Stimulated activated CD4-positive, alpha-beta T cell treated with anti-CD3 and anti-CD28 coated beads, TNF-alpha, amount 100 ng/mL, for 24 hours (primary cell): ENCODE data around the gene TTC34.

Source experiments
- DNase-seq, 3 experiments: peaks; one replicate each; pipeline ENCODE4 v3.0.0-alpha.2; 2020; ENCODE audit warnings: low read depth in 3 of 3

The TTC34 gene

DNA sequence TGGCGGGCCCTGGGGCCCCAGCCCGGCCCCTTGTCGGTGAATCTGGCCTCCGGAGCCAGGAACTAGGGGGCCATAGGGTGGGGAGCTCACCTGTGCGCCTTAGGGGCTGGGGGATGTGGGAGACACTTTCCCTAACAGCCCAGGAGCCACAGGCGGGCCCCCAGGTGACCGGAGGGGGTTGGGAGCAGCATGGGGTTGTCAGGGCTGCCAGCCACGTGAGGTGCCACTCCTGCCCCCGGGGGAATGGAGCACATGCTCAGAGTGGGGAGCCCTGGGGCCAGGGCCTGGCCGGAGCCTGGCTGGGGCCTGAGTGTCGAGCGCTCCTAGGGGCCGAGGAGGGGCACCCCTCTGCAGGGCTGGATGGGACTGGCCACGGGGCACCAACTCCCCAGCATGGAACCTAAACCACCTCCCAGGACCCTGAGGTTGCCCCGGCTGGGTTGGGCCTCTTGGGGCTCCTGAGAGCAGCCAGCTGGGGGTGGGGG is 195.1 kb downstream of the TTC34 start:
- DNase-seq: no peak

- DNase-seq: no peak
Observed at GRCh38 chr1:2605509-2606395, 195.7 kb downstream of the TTC34 start.

DNA sequence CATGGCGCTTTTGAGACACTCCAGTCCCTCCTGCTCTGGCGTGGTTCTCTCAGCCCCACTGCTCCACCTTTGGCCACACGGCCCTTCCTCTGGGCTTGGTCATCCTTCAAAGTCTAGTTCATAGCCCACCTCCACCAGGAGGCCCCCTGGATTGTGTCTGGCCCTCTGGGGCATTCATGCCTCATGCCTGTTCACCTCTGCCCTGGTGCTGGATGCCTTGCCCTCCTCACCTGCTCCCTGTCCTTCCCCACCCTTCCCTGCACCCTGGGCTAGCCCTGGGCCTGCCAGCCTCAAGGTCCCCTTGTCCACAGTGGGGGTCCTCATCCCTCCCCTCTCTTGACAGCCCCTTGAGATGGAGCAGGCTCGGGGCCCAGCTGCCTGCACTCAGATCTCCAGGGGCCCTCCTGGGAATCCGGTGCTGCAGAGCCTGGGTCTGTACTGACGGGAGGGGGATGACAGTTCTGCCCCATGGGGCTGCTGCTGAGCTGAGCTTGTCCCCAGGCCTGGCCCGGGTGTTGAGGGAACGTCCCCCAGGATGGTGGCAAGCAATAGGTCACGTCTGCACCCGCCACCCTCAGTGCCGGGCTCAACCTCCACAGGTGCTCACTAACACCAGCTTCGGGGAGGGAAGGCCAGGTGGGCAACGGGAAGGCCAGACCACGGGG is 196.5 kb downstream of the TTC34 start:
- no peak for DNase-seq

DNA sequence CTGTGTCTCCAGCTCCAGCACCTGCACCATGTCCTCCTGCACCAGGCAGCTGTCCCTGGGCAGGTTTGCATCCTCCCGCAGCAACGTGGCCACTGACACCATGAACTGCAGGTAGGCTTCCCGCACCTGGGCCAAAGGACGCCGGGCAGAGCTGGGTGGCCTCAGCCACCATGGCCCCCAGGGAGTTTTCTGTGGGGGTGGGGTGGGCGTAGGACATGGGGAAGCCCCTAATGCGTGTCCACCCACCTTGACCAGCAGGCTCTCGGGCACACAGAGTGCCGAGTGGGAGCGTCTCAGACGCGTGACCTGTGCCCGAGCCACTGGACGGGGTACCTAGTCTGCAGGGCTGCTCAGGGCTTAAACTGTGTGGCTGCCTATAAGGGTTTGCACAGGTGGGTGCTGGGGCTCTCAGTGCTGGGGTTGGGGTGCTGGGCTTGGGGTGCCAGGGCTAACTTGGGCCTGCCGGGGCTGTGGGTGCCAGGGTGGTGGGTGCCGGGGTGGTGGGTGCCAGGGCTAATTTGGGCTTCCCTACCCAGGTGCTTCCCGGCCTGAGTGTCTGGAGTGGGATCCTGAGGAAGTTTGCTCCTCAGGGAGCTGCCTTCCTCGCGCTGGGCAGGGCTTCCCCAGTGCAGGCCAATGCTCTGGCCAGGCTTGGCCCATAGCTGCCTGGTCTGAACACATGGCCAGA is 197.2 kb downstream of the TTC34 start:
- no peak for DNase-seq

DNA sequence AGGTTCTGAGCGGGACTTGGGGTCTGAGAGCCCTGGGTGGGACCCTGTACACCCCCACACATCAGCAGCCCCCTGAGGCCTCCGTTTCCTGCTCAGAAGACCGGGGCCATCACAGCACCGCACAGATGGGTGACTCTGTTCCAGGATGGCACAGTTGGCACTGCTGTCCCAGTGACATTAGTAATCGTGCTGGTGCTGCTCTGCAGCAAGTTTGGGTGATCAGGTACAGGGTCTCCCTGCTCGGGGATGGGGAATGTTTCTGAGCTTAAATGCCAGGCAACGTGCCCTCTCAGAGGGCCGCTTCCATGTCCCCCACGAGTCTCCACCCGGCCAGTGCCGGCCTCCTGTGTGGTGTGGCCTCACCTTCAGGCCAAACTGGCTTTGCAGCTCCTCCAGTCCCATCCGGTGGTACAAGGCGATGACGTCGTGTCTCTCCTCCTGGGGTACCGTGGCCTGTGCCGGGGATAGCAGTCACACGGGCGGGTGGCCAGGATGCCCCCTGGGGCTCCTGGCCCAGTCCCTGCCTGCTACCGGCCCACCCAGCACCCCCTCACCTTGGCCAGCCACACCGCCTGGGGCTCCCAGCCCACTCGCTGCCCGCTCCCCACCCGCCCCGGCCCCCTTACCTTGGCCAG is 197.9 kb downstream of the TTC34 start:
- no peak for DNase-seq

DNA sequence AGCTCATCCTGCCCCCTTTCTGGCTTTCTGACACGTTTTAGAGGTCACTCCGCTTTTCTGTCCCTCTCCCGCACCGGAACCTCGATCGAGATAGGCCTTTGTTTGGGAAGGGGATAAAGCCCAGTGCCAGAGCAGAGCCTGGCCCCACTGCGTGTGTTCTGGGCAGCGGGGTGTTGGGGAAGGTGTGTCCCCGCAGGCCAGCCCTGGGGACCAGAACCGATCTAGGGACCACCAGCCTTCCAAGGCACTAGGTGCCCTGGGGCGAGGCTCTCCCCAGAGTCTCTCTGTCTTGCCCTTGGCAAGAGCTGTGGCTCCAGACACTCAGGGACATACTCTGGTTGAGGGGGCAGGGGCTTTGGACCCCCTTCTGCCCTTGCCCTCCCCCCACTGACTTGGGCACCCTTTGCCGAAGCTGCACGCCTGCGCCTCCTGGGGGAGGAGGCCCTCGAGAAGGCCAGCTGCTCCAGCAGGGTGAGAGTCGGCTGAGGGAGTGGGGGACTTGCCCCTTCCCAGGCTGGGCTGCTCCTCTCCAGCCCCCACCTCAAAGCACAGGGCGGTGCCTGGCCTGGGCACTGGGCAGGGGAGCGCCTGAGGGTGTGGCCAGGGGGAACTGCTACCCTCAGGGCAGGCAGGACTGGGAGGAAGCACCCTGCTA is 198.5 kb downstream of the TTC34 start:
- DNase-seq: no peak

- no peak for DNase-seq
Observed at GRCh38 chr1:2602311-2602835, 199.1 kb downstream of the TTC34 start.

DNA sequence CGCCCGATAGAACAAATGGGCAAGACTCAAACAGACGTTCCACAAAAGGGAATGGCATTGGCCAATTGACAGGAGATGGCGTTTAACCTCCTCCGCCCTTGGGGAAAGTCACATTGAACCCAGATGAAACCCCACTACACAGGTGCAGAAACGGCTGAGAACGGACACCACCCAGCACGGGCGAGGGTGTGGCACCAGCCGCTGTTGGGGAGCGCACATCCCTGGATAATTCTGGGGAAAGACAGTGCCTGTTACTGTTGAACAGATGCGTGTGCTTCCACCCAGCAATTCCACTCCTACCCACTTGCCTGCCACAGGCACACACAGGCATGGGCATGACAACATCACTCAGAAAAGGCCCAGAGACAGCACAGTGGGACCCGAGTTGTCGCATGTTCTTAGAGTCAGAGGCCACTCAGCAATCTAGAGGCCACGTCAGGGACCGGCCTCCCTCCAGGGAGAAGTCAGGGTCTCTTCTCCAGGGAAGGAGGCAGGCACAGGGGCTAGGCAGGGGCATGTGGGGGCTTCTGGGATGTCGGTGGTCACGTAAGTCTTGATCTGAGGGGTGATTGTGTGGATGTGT is 199.7 kb downstream of the TTC34 start:
- no peak for DNase-seq

GRCh38 chr1:2598329-2598931 is 203.1 kb downstream of the TTC34 start:
- no peak for DNase-seq

- DNase-seq: no peak
Observed at GRCh38 chr1:2597441-2598328, 203.8 kb downstream of the TTC34 start.

- DNase-seq: no peak
Observed at GRCh38 chr1:2596530-2597333, 204.8 kb downstream of the TTC34 start.

GRCh38 chr1:2595812-2596529 is 205.5 kb downstream of the TTC34 start:
- no peak for DNase-seq

- no peak for DNase-seq
Observed at GRCh38 chr1:2595261-2595811, 206.2 kb downstream of the TTC34 start.

DNA sequence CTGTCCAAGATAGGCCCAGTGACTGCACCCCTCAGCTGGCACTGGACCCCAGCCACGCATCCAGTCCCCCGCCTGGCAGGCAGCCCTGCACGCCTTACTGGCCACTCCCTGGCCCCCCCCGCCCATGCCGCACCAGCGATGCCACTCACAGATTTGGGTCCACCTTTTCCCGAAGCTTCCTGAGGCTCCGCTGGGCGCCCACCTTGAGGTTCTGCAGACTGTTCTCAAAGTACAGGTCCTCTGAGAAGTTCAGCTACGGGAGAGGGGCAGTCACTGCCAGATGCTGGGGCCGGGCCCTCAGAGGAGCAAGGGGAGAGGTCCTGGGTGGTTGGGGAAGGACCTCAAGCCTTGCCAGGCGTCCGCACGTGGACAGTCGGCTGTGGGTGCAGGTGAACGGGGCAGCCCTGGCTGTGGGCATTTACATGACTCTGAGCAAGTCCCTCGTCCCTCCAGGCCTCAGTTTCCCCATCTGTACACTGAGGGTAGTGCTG is 206.8 kb downstream of the TTC34 start:
- DNase-seq: no peak

- no peak for DNase-seq
Observed at GRCh38 chr1:2594001-2594640, 207.4 kb downstream of the TTC34 start.

GRCh38 chr1:2593251-2593878 is 208.1 kb downstream of the TTC34 start:
- DNase-seq: no peak
